Left renal cortex interstitium (tissue), 4 donors: Measurements from ENCODE around the gene C2orf66. TPM values are rescaled to one million over a fixed set of nuclear protein-coding genes. Genes with fewer than 3 reads are reported as not detected.

Experiments used
- DNase-seq, 4 donors: peaks; one replicate each; pipeline ENCODE4 v3.0.0-alpha.2; 2013; ENCODE audit warnings: low read depth in 4 of 4, low spot score in 2 of 4, missing footprints in 1 of 4
- polyA plus RNA-seq, 4 donors: library from polyadenylated mRNA; unstranded; fragments of 120-200 nt; gene quantifications; one replicate each; pipeline ENCODE4 v1.2.1, GENCODE V29; 2013; ENCODE audit not compliant: insufficient read length in 4 of 4

The C2orf66 gene
- polyA plus RNA-seq, 4 donors: 0.27 to 1.2 (median 0.50) TPM

GRCh38 chr2:196767101-196767500, 42.1 kb downstream of the C2orf66 start:
- DNase-seq: no peak

- no peak for DNase-seq
These were observed 49.8 kb downstream of the C2orf66 start for GRCh38 chr2:196759378-196759706.

- no peak for DNase-seq
These were observed 50.4 kb downstream of the C2orf66 start for GRCh38 chr2:196758474-196759377.

Other genes with a start within 250 kb of the C2orf66 start
- gene HECW2, start 215.8 kb downstream of the C2orf66 start, polyA plus RNA-seq: 10 to 100 TPM; 13.8 to 17.1 (median 14.7) TPM
- gene CCDC150, start 169.6 kb downstream of the C2orf66 start, polyA plus RNA-seq: 10 to 100 TPM; 16.4 to 31.4 (median 20.6) TPM
- 10 to 100 TPM; 39.4 to 79.2 (median 58.9) TPM for gene GTF3C3, start 9.7 kb downstream of the C2orf66 start, polyA plus RNA-seq
- gene PGAP1, start 117.4 kb upstream of the C2orf66 start, polyA plus RNA-seq: 10 to 100 TPM; 23.0 to 37.8 (median 25.6) TPM